HepG2 (cell line): ENCODE measurements around the gene ZNF683. TPM values are rescaled to one million over a fixed set of nuclear protein-coding genes. Genes with fewer than 3 reads are reported as not detected.

ENCODE experiments used
- CEBPG ChIP-seq: IDR thresholded peaks from 2 replicates; pipeline ENCODE4 v1.6.1; 2016
- DMAP1 ChIP-seq: IDR thresholded peaks from 2 replicates; pipeline ENCODE4 v1.6.1; 2016
- DPF2 ChIP-seq: sonication (generic); formaldehyde crosslinking; IDR thresholded peaks from 2 replicates; pipeline ENCODE4 v1.4.0; 2020; ENCODE audit warnings: mild to moderate bottlenecking, low read depth, missing genetic modification reagents, borderline replicate concordance
- HOXA3 ChIP-seq: sonication (generic); formaldehyde crosslinking; IDR thresholded peaks from 2 replicates; pipeline ENCODE4 v1.5.0; 2020; ENCODE audit warnings: missing genetic modification reagents
- KDM5A ChIP-seq: fragments of 200-600 bp; sonication (generic); IDR thresholded peaks from 2 replicates; pipeline ENCODE4 v1.7.0; 2018; ENCODE audit warnings: antibody characterized with exemption, mild to moderate bottlenecking, low read length, borderline replicate concordance
- PAXIP1 ChIP-seq: sonication (generic); formaldehyde crosslinking; conservative IDR thresholded peaks from 2 replicates; pipeline ENCODE4 v1.4.0; 2020; ENCODE audit warnings: mild to moderate bottlenecking, missing genetic modification reagents, moderate library complexity
- PHF21A ChIP-seq: sonication (generic); formaldehyde crosslinking; IDR thresholded peaks from 2 replicates; pipeline ENCODE4 v1.5.0; 2020; ENCODE audit warnings: mild to moderate bottlenecking, missing genetic modification reagents
- POLR2AphosphoS2 ChIP-seq: IDR thresholded peaks from 2 replicates; pipeline ENCODE4 v1.6.1; 2011; ENCODE audit warnings: low read depth, low read length, improper control_type of control experiment
- SKI ChIP-seq: fragments of 450-650 bp; IDR thresholded peaks from one replicate; pipeline ENCODE4 v1.6.1; 2018; ENCODE audit warnings: mild to moderate bottlenecking; ENCODE audit not compliant: partially characterized antibody
- SKIL ChIP-seq: sonication (generic); formaldehyde crosslinking; IDR thresholded peaks from 2 replicates; pipeline ENCODE4 v1.8.0; 2022; ENCODE audit warnings: missing genetic modification reagents, mild to moderate bottlenecking, moderate library complexity, borderline replicate concordance
- SNAPC5 ChIP-seq: sonication (generic); formaldehyde crosslinking; IDR thresholded peaks from 2 replicates; pipeline ENCODE4 v1.8.1; 2023; ENCODE audit warnings: mild to moderate bottlenecking, missing genetic modification reagents, borderline replicate concordance
- ZBTB34 ChIP-seq: sonication (generic); formaldehyde crosslinking; IDR thresholded peaks from 2 replicates; pipeline ENCODE4 v1.8.0; 2022; ENCODE audit warnings: mild to moderate bottlenecking, missing genetic modification reagents
- ZFP62 ChIP-seq: sonication (generic); formaldehyde crosslinking; IDR thresholded peaks from 2 replicates; pipeline ENCODE4 v1.4.0; 2020; ENCODE audit warnings: missing genetic modification reagents
- ZNF251 ChIP-seq: sonication (generic); formaldehyde crosslinking; IDR thresholded peaks from 2 replicates; pipeline ENCODE4 v1.9.0; 2021; ENCODE audit warnings: mild to moderate bottlenecking, missing genetic modification reagents
- ZNF616 ChIP-seq: sonication (generic); formaldehyde crosslinking; IDR thresholded peaks from 2 replicates; pipeline ENCODE4 v1.5.0; 2020; ENCODE audit warnings: low read depth, mild to moderate bottlenecking, missing genetic modification reagents
- ZNF687 ChIP-seq: sonication (generic); formaldehyde crosslinking; IDR thresholded peaks from 2 replicates; pipeline ENCODE4 v1.5.1; 2020; ENCODE audit warnings: mild to moderate bottlenecking, missing genetic modification reagents, moderate library complexity
- polyA plus RNA-seq, 8 experiments: library from polyadenylated mRNA; depleted of rRNA in 3 of 8; stranded (reverse) in 7 of 8; unstranded in 1 of 8; fragments of >200 nt; fragmentation: Illumina TruSeq in 4 of 8; extraction: Trizol in 4 of 8; gene quantifications; 2 replicates each; pipeline versions ENCODE4 v1.2.1 to v1.2.3, GENCODE V29; 2011 to 2016; ENCODE audit warnings: low read depth in 4 of 8, missing spikeins in 1 of 8, mixed read lengths in 1 of 8; ENCODE audit not compliant: insufficient read depth in 1 of 8
- total RNA-seq, 5 experiments: library from RNA; depleted of rRNA; stranded (reverse); fragments of >200 nt; fragmentation: Illumina TruSeq; extraction: Trizol; gene quantifications; 2 replicates each; pipeline ENCODE4 v1.2.3, GENCODE V29; 2016; ENCODE audit warnings: low read depth in 1 of 5

Gene ZNF683
- total and polyA plus RNA-seq, 2 of the 13 experiments (the other 11 are each of a cell fraction or from before 2014, with no cell fraction given) = not detected

GRCh38 chr1:26358411-26359384, 13.9 kb downstream of the ZNF683 start (continued):
- peak; percentile 58 for TF ChIP-seq ZNF687 (CRISPR knock-in tag)
- TF ChIP-seq ZNF616 (CRISPR knock-in tag) = no peak
- 0 out of 2 replicates have a peak, but pooled peaks have one; percentile 45 for TF ChIP-seq SNAPC5
- TF ChIP-seq DPF2 = 0 out of 2 replicates have a peak, but pooled peaks have one; percentile 13
- TF ChIP-seq ZFP62 (CRISPR knock-in tag) = no peak
- no peak for TF ChIP-seq SKIL (CRISPR knock-in tag)
- peak; percentile 40; the same call in 1 of the 2 replicates for TF ChIP-seq PHF21A (CRISPR knock-in tag)
- no peak for TF ChIP-seq POLR2AphosphoS2
- peak; percentile 57; the same call in 1 of the 2 replicates for TF ChIP-seq DMAP1 (CRISPR knock-in tag)
- TF ChIP-seq PAXIP1 (CRISPR knock-in tag) = peak; percentile 68
- TF ChIP-seq HOXA3 (CRISPR knock-in tag) = no peak
- peak; percentile 15 for TF ChIP-seq SKI
- TF ChIP-seq KDM5A = no peak
- no peak for TF ChIP-seq ZNF251 (CRISPR knock-in tag)
- peak; percentile 92 for TF ChIP-seq CEBPG (CRISPR knock-in tag)
- 0 out of 2 replicates have a peak, but pooled peaks have one; percentile 35 for TF ChIP-seq ZBTB34 (CRISPR knock-in tag)
